ENCODE results near the gene CASR.

CASR gene

GRCh38 chr3:122245513-122246174, 62.2 kb downstream of the CASR start:
- no peaks in the 10 kb centered on the region for H3K36me3 Mint-ChIP-seq (ENCODE audit: low read depth)
- H3K4me1 Mint-ChIP-seq = no peaks in the 10 kb centered on the region
- H3K4me3 Mint-ChIP-seq = no peak overlapping the region
- TF ChIP-seq, protein P1, sequence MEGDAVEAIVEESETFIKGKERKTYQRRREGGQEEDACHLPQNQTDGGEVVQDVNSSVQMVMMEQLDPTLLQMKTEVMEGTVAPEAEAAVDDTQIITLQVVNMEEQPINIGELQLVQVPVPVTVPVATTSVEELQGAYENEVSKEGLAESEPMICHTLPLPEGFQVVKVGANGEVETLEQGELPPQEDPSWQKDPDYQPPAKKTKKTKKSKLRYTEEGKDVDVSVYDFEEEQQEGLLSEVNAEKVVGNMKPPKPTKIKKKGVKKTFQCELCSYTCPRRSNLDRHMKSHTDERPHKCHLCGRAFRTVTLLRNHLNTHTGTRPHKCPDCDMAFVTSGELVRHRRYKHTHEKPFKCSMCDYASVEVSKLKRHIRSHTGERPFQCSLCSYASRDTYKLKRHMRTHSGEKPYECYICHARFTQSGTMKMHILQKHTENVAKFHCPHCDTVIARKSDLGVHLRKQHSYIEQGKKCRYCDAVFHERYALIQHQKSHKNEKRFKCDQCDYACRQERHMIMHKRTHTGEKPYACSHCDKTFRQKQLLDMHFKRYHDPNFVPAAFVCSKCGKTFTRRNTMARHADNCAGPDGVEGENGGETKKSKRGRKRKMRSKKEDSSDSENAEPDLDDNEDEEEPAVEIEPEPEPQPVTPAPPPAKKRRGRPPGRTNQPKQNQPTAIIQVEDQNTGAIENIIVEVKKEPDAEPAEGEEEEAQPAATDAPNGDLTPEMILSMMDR (IDR thresholded peaks at IDR 0.05) = no peak
- H3K9me3 Mint-ChIP-seq = no peaks in the 10 kb centered on the region
- no peak for DNase-seq
- peaks cover 39% of the 10 kb centered on the region for H3K27me3 Mint-ChIP-seq (ENCODE audit: low read depth, poor library complexity)
- H3K27ac Mint-ChIP-seq = no peak overlapping the region

GRCh38 chr3:122246199-122246598, 62.7 kb downstream of the CASR start:
- H3K9me3 Mint-ChIP-seq = no peaks in the 10 kb centered on the region
- no peak for DNase-seq

DNA sequence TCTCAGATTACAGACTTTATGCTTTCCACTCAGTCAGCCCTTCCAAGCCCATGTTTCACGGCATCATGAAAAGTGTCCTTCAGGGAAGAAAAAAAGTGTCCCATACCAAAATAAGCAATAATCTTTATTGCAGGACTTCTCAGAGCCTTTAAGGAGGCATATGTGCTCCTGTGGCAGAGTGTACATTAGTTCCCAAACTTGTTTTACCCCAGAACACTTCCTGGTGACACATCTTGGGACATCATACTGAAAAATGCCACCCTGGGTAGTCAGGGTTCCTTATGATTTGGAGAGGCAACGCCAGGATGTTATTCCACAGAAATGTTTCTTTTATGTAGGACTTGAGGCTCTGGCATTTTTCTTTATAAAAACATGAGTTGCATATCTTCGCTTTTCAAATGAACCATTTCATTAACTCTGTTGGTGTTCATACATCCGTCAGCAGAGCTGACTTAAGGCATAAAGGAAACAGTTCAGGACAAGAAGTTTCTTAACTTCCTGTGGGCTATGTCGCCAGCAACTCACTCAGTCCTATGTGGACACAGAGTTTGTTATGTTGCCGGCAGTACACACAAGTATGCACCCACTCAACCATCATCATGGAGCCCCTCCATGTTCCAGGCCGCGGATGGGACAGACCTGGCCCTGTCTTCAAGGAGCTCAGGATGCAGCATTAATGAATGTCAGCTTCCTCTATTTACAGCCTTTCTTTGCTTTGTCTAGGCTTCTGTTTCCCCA, 63.8 kb downstream of the CASR start:
- DNase-seq = no peak
- H3K4me1 Mint-ChIP-seq = no peaks in the 10 kb centered on the region
- TF ChIP-seq, protein P1 (IDR thresholded peaks at IDR 0.05) = no peak
- H3K27ac Mint-ChIP-seq = no peak overlapping the region
- peaks cover 37% of the 10 kb centered on the region for H3K27me3 Mint-ChIP-seq (ENCODE audit: low read depth, poor library complexity)
- H3K4me3 Mint-ChIP-seq = no peak overlapping the region
- no peaks in the 10 kb centered on the region for H3K36me3 Mint-ChIP-seq (ENCODE audit: low read depth)
- no peaks in the 10 kb centered on the region for H3K9me3 Mint-ChIP-seq

More at GRCh38 chr3:122246199-122246598, 62.7 kb downstream of the CASR start:
- TF ChIP-seq, protein P1 (IDR thresholded peaks at IDR 0.05) = no peak
- peaks cover 45% of the 10 kb centered on the region for H3K27me3 Mint-ChIP-seq (ENCODE audit: low read depth, poor library complexity)
- H3K4me3 Mint-ChIP-seq = no peak overlapping the region
- no peak overlapping the region for H3K27ac Mint-ChIP-seq
- no peaks in the 10 kb centered on the region for H3K4me1 Mint-ChIP-seq
- H3K36me3 Mint-ChIP-seq (ENCODE audit: low read depth) = no peaks in the 10 kb centered on the region

- TF ChIP-seq, protein P1 (IDR thresholded peaks at IDR 0.05) = no peak
- peaks cover 32% of the 10 kb centered on the region for H3K27me3 Mint-ChIP-seq (ENCODE audit: low read depth, poor library complexity)
- H3K9me3 Mint-ChIP-seq = no peaks in the 10 kb centered on the region
- no peak for DNase-seq
- no peaks in the 10 kb centered on the region for H3K4me1 Mint-ChIP-seq
- H3K27ac Mint-ChIP-seq = no peak overlapping the region
- no peaks in the 10 kb centered on the region for H3K36me3 Mint-ChIP-seq (ENCODE audit: low read depth)
- no peak overlapping the region for H3K4me3 Mint-ChIP-seq
Measured at GRCh38 chr3:122247825-122248185, 64.3 kb downstream of the CASR start.

DNA sequence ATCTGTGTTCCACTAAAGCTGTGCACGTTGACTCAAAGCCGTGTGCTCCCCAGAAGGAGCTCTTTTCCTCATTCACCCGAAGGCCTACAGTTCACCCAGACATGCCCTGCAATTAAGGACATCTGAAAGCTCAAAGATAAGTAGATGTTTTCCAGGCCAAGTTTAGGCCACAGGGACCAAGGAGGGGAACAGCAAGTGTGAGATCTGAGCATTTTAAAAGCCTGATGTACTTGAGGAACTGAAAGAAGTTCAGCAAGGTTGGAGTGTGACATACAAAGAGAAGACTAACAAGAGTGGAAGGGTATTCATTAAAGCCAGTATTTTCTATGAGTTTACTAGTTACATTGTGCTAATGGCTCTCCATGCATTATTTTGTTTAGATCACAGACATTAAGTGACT, 68.0 kb downstream of the CASR start:
- H3K4me3 Mint-ChIP-seq = no peak overlapping the region
- no peak overlapping the region for H3K27ac Mint-ChIP-seq
- no peaks in the 10 kb centered on the region for H3K36me3 Mint-ChIP-seq (ENCODE audit: low read depth)
- TF ChIP-seq, protein P1 (IDR thresholded peaks at IDR 0.05) = no peak
- peaks cover 17% of the 10 kb centered on the region for H3K27me3 Mint-ChIP-seq (ENCODE audit: low read depth, poor library complexity)
- H3K9me3 Mint-ChIP-seq = no peaks in the 10 kb centered on the region
- DNase-seq = no peak
- H3K4me1 Mint-ChIP-seq = no peaks in the 10 kb centered on the region

- TF ChIP-seq, protein P1 (IDR thresholded peaks at IDR 0.05) = no peak
- Mint-ChIP-seq H3K27me3 (ENCODE audit: low read depth, poor library complexity) (peaks cover 13% of the 10 kb centered on the region), H3K36me3 (ENCODE audit: low read depth) (no peaks in the 10 kb centered on the region), H3K9me3 (no peaks in the 10 kb centered on the region), H3K4me3 (no peak overlapping the region), H3K4me1 (no peaks in the 10 kb centered on the region), H3K27ac (no peak overlapping the region)
- DNase-seq = no peak
Measured at GRCh38 chr3:122253581-122253980, 70.1 kb downstream of the CASR start.

Measured in nephron progenitor cell (in vitro differentiated cells).